ENCODE data around the gene BID. TPM values are rescaled to one million over a fixed set of nuclear protein-coding genes. Genes with fewer than 3 reads are reported as not detected.

The BID gene
- total RNA-seq, 4 donors from 2014 or later, result 11.8 to 26.6 (median 18.4) TPM

DNA sequence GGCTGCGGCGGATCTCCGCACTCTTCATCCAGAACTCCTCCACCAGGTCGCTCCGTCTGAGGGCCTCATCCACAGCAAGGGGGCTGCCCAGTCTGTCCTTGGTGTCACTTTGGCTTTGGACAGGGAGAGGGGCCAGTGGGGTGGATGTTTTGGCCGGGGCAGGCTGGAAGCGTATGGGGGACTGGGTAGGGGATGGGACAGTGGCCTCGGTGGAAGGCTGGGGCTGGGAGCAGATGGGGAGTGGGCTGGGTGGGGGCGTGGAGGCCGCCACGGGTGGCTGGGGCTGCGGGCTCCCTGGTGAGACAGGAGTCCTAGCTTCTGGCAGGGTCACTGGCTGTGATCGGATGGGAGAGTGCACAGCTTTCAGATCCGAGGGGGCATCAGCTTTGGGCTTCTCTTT lies 44.4 kb upstream of the BID start:
- H3K27me3 ChIP-seq, result no peaks in the 10 kb centered on the region
- TF ChIP-seq, protein P1, sequence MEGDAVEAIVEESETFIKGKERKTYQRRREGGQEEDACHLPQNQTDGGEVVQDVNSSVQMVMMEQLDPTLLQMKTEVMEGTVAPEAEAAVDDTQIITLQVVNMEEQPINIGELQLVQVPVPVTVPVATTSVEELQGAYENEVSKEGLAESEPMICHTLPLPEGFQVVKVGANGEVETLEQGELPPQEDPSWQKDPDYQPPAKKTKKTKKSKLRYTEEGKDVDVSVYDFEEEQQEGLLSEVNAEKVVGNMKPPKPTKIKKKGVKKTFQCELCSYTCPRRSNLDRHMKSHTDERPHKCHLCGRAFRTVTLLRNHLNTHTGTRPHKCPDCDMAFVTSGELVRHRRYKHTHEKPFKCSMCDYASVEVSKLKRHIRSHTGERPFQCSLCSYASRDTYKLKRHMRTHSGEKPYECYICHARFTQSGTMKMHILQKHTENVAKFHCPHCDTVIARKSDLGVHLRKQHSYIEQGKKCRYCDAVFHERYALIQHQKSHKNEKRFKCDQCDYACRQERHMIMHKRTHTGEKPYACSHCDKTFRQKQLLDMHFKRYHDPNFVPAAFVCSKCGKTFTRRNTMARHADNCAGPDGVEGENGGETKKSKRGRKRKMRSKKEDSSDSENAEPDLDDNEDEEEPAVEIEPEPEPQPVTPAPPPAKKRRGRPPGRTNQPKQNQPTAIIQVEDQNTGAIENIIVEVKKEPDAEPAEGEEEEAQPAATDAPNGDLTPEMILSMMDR (IDR thresholded peaks at IDR 0.05), result no peak
- no peak for TF ChIP-seq POLR2AphosphoS5 (IDR thresholded peaks at IDR 0.05)
- TF ChIP-seq EP300 (IDR thresholded peaks at IDR 0.05), result no peak
- TF ChIP-seq POLR2A (IDR thresholded peaks at IDR 0.05), result no peak
- no peak for DNase-seq (ENCODE audit: low spot score in 2 of 2)
- H3K4me1 ChIP-seq, result no peaks in the 10 kb centered on the region
- H3K9me3 ChIP-seq, result no peaks in the 10 kb centered on the region
- H3K4me3 ChIP-seq, result no peak overlapping the region
- H3K27ac ChIP-seq, result no peak overlapping the region
- H3K36me3 ChIP-seq, result peaks cover 78% of the 10 kb centered on the region
- 86% methylated on average over 12 of the region's 14 CpGs for WGBS

DNA sequence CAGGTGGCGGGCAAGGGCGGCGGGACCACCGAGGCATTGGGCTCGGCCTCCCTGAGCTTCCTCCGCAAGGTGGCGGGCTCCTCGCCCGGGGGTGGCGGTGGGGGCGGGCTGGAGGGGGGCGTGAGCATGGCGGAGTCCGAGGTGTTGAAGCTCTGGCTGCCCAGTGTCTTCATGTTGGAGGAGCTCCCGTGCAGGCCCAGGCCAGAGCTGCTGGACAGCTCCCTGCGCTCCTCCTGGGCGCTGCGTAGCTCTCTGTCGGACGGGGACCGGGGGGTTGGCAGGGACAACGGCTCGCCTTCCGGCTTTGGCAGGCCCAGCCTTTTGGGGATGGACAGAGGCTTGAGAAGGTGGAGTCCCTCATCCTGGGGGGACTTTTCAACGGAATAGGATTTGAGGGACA lies 43.9 kb upstream of the BID start:
- WGBS, result no CpG with 5 or more reads among the region's 25 CpGs
- TF ChIP-seq, protein P1 (IDR thresholded peaks at IDR 0.05), result no peak
- TF ChIP-seq EP300 (IDR thresholded peaks at IDR 0.05), result no peak
- TF ChIP-seq POLR2AphosphoS5 (IDR thresholded peaks at IDR 0.05), result no peak
- TF ChIP-seq POLR2A (IDR thresholded peaks at IDR 0.05), result no peak
- Histone ChIP-seq H3K9me3 (no peaks in the 10 kb centered on the region), H3K27ac (no peak overlapping the region), H3K36me3 (peaks cover 80% of the 10 kb centered on the region), H3K4me1 (no peaks in the 10 kb centered on the region), H3K4me3 (no peak overlapping the region), H3K27me3 (no peaks in the 10 kb centered on the region)
- no peak for DNase-seq (ENCODE audit: low spot score in 2 of 2)

DNA sequence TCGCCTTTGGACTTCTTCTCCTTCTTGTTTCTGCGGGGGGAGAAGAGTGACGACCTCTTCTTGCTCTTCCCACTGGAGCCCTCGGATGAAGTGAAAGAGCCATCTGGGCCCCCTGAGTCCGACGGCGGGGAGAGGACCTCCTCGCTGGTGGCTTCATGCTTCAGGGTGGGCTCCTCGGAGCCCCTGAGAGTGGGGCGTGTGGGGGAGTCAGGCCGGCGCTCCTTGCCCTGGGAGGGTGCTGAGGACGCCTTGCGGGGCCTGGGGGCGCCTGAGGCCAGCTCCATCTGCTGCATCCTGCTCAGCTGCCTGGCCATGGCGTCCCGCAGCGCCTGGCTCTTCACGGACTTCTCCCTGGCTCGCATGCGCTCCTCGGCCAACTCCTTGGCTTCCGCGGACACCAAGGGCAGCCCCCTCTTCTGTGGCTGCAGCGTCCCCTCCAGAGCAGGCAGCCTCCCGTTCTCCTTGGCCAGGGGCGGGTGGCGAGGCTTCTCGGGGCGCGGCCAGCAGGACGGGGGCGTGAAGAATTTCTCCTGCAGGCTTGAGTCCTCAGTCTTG lies 43.3 kb upstream of the BID start:
- 91% methylated on average over 19 of the region's 33 CpGs for WGBS
- H3K4me1 ChIP-seq, result no peaks in the 10 kb centered on the region
- TF ChIP-seq EP300 (IDR thresholded peaks at IDR 0.05) (no peak), POLR2A (IDR thresholded peaks at IDR 0.05) (no peak)
- TF ChIP-seq, protein P1 (IDR thresholded peaks at IDR 0.05), result no peak
- peaks cover 84% of the 10 kb centered on the region for H3K36me3 ChIP-seq
- no peaks in the 10 kb centered on the region for H3K9me3 ChIP-seq
- H3K27ac ChIP-seq, result no peak overlapping the region
- no peaks in the 10 kb centered on the region for H3K27me3 ChIP-seq
- DNase-seq (ENCODE audit: low spot score in 2 of 2), result no peak
- H3K4me3 ChIP-seq, result no peak overlapping the region

- 94% methylated on average over 21 of the region's 21 CpGs for WGBS
- Histone ChIP-seq H3K27ac (no peak overlapping the region), H3K4me3 (no peak overlapping the region), H3K36me3 (peaks cover 84% of the 10 kb centered on the region), H3K9me3 (no peaks in the 10 kb centered on the region), H3K27me3 (no peaks in the 10 kb centered on the region), H3K4me1 (no peaks in the 10 kb centered on the region)
- no peak for DNase-seq (ENCODE audit: low spot score in 2 of 2)
- TF ChIP-seq POLR2A (IDR thresholded peaks at IDR 0.05) (no peak), POLR2AphosphoS5 (IDR thresholded peaks at IDR 0.05) (no peak), EP300 (IDR thresholded peaks at IDR 0.05) (no peak)
- TF ChIP-seq, protein P1 (IDR thresholded peaks at IDR 0.05), result no peak
Observed at GRCh38 chr22:17817079-17817478, 42.8 kb upstream of the BID start.

- peaks cover 84% of the 10 kb centered on the region for H3K36me3 ChIP-seq
- H3K27me3 ChIP-seq, result no peaks in the 10 kb centered on the region
- WGBS, result 100% methylated on average over 4 of the region's 14 CpGs
- no peak overlapping the region for H3K4me3 ChIP-seq
- no peaks in the 10 kb centered on the region for H3K9me3 ChIP-seq
- no peak overlapping the region for H3K27ac ChIP-seq
- H3K4me1 ChIP-seq, result no peaks in the 10 kb centered on the region
- TF ChIP-seq EP300 (IDR thresholded peaks at IDR 0.05) (no peak), POLR2AphosphoS5 (IDR thresholded peaks at IDR 0.05) (no peak), POLR2A (IDR thresholded peaks at IDR 0.05) (no peak)
- TF ChIP-seq, protein P1 (IDR thresholded peaks at IDR 0.05), result no peak
- DNase-seq (ENCODE audit: low spot score in 2 of 2), result no peak
Observed at GRCh38 chr22:17816649-17817048, 42.4 kb upstream of the BID start.

Measured in suprapubic skin (tissue), 4 donors.